ENCODE results near the gene LPP. TPM values are rescaled to one million over a fixed set of nuclear protein-coding genes. Genes with fewer than 3 reads are reported as not detected.

LPP gene
- total and polyA plus RNA-seq, 9 donors, result 15.9 to 280 (median 134) TPM

GRCh38 chr3:188146219-188146618, 7.7 kb upstream of the LPP start:
- no peak for DNase-seq
- no peak overlapping the region for H3K4me3 ChIP-seq
- H3K9me3 ChIP-seq, result no peaks in the 10 kb centered on the region
- H3K4me1 ChIP-seq (ENCODE audit: insufficient read depth), result no peaks in the 10 kb centered on the region
- no peaks in the 10 kb centered on the region for H3K27me3 ChIP-seq
- TF ChIP-seq CTCF (IDR thresholded peaks at IDR 0.05) (no peak), EP300 (IDR thresholded peaks at IDR 0.05) (no peak), POLR2A (IDR thresholded peaks at IDR 0.05) (no peak)
- intact Hi-C loops (cut with DNase I), result no loop called here
- no peaks in the 10 kb centered on the region for H3K36me3 ChIP-seq
- H3K27ac ChIP-seq, result no peak overlapping the region
- WGBS, 3 donors, result 89 to 95% (median 91%) methylated on average over 2 of the region's 2 CpGs

GRCh38 chr3:188147782-188148181, 6.2 kb upstream of the LPP start:
- intact Hi-C loops (cut with DNase I), result no loop called here
- no peaks in the 10 kb centered on the region for H3K9me3 ChIP-seq
- TF ChIP-seq POLR2A (IDR thresholded peaks at IDR 0.05) (no peak), EP300 (IDR thresholded peaks at IDR 0.05) (no peak), CTCF (IDR thresholded peaks at IDR 0.05) (no peak)
- H3K36me3 ChIP-seq, result no peaks in the 10 kb centered on the region
- no peak overlapping the region for H3K27ac ChIP-seq
- H3K4me1 ChIP-seq (ENCODE audit: insufficient read depth), result no peaks in the 10 kb centered on the region
- 76 to 86% (median 77%) methylated on average over 3 of the region's 3 CpGs for WGBS, 3 donors
- H3K27me3 ChIP-seq, result no peaks in the 10 kb centered on the region
- H3K4me3 ChIP-seq, result no peak overlapping the region
- no peak for DNase-seq

- H3K9me3 ChIP-seq, result no peaks in the 10 kb centered on the region
- no peaks in the 10 kb centered on the region for H3K36me3 ChIP-seq
- TF ChIP-seq CTCF (IDR thresholded peaks at IDR 0.05), result no peak
- no peak for TF ChIP-seq EP300 (IDR thresholded peaks at IDR 0.05)
- no peak for TF ChIP-seq POLR2A (IDR thresholded peaks at IDR 0.05)
- no peak for DNase-seq
- no peak overlapping the region for H3K27ac ChIP-seq
- 36 to 66% (median 51%) methylated on average over 1 of the region's 1 CpG for WGBS, 3 donors
- intact Hi-C loops (cut with DNase I), result no loop called here
- no peaks in the 10 kb centered on the region for H3K27me3 ChIP-seq
- no peaks in the 10 kb centered on the region for H3K4me1 ChIP-seq (ENCODE audit: insufficient read depth)
- H3K4me3 ChIP-seq, result no peak overlapping the region
These were observed 5.6 kb upstream of the LPP start for GRCh38 chr3:188148318-188148717.

- Histone ChIP-seq H3K27ac (no peak overlapping the region), H3K27me3 (no peaks in the 10 kb centered on the region), H3K4me1 (ENCODE audit: insufficient read depth) (no peaks in the 10 kb centered on the region), H3K4me3 (no peak overlapping the region), H3K36me3 (no peaks in the 10 kb centered on the region), H3K9me3 (no peaks in the 10 kb centered on the region)
- no peak for DNase-seq
- intact Hi-C loops (cut with DNase I), result no loop called here
- 83 to 88% (median 87%) methylated on average over 9 of the region's 9 CpGs for WGBS, 3 donors
- TF ChIP-seq EP300 (IDR thresholded peaks at IDR 0.05) (no peak), CTCF (IDR thresholded peaks at IDR 0.05) (no peak), POLR2A (IDR thresholded peaks at IDR 0.05) (no peak)
These were observed 4.4 kb upstream of the LPP start for GRCh38 chr3:188149587-188149986.

All from ovary (tissue), 9 donors.